ENCODE results near the gene CHMP1B.

CHMP1B gene

GRCh38 chr18:11862468-11863137, 11.4 kb downstream of the CHMP1B start:
- no peak overlapping the region for H3K4me3 ChIP-seq (ENCODE audit: low read depth, low read length)
- DNase-seq (ENCODE audit: low read depth): no peak

GRCh38 chr18:11864471-11864870, 13.3 kb downstream of the CHMP1B start:
- no peak overlapping the region for H3K4me3 ChIP-seq (ENCODE audit: low read depth, low read length)
- DNase-seq (ENCODE audit: low read depth): no peak

- H3K4me3 ChIP-seq (ENCODE audit: low read depth, low read length): no peak overlapping the region
- no peak for DNase-seq (ENCODE audit: low read depth)
Measured at GRCh38 chr18:11865071-11865470, 13.9 kb downstream of the CHMP1B start.

- no peak overlapping the region for H3K4me3 ChIP-seq (ENCODE audit: low read depth, low read length)
Measured at GRCh38 chr18:11866329-11866728, 15.1 kb downstream of the CHMP1B start.

GRCh38 chr18:11866764-11867163, 15.6 kb downstream of the CHMP1B start:
- H3K4me3 ChIP-seq (ENCODE audit: low read depth, low read length): no peak overlapping the region
- DNase-seq (ENCODE audit: low read depth): no peak

More at GRCh38 chr18:11866329-11866728, 15.1 kb downstream of the CHMP1B start:
- no peak for DNase-seq (ENCODE audit: low read depth)

GRCh38 chr18:11868230-11868629, 17.0 kb downstream of the CHMP1B start:
- no peak for DNase-seq (ENCODE audit: low read depth)
- no peak overlapping the region for H3K4me3 ChIP-seq (ENCODE audit: low read depth, low read length)

- no peak for DNase-seq (ENCODE audit: low read depth)
- H3K4me3 ChIP-seq (ENCODE audit: low read depth, low read length): no peak overlapping the region
Measured at GRCh38 chr18:11871501-11871900, 20.3 kb downstream of the CHMP1B start.

- no peak for DNase-seq (ENCODE audit: low read depth)
- no peak overlapping the region for H3K4me3 ChIP-seq (ENCODE audit: low read depth, low read length)
Measured at GRCh38 chr18:11872479-11873136, 21.4 kb downstream of the CHMP1B start.

- no peak overlapping the region for H3K4me3 ChIP-seq (ENCODE audit: low read depth, low read length)
- no peak for DNase-seq (ENCODE audit: low read depth)
Measured at GRCh38 chr18:11873670-11874340, 22.6 kb downstream of the CHMP1B start.

- H3K4me3 ChIP-seq (ENCODE audit: low read depth, low read length): no peak overlapping the region
Measured at GRCh38 chr18:11874676-11875075, 23.5 kb downstream of the CHMP1B start.

GRCh38 chr18:11877497-11878135, 26.4 kb downstream of the CHMP1B start:
- no peak overlapping the region for H3K4me3 ChIP-seq (ENCODE audit: low read depth, low read length)
- DNase-seq (ENCODE audit: low read depth): no peak

More at GRCh38 chr18:11874676-11875075, 23.5 kb downstream of the CHMP1B start:
- no peak for DNase-seq (ENCODE audit: low read depth)

GRCh38 chr18:11880586-11881304, 29.5 kb downstream of the CHMP1B start:
- H3K4me3 ChIP-seq (ENCODE audit: low read depth, low read length): no peak overlapping the region
- no peak for DNase-seq (ENCODE audit: low read depth)

GRCh38 chr18:11882636-11883035, 31.4 kb downstream of the CHMP1B start:
- H3K4me3 ChIP-seq (ENCODE audit: low read depth, low read length): no peak overlapping the region
- DNase-seq (ENCODE audit: low read depth): no peak

- H3K4me3 ChIP-seq (ENCODE audit: low read depth, low read length): no peak overlapping the region
- no peak for DNase-seq (ENCODE audit: low read depth)
Measured at GRCh38 chr18:11883153-11883552, 31.9 kb downstream of the CHMP1B start.

- DNase-seq (ENCODE audit: low read depth): no peak
Measured at GRCh38 chr18:11884396-11885030, 33.3 kb downstream of the CHMP1B start.

GRCh38 chr18:11885278-11885947, 34.2 kb downstream of the CHMP1B start:
- no peak overlapping the region for H3K4me3 ChIP-seq (ENCODE audit: low read depth, low read length)
- no peak for DNase-seq (ENCODE audit: low read depth)

More at GRCh38 chr18:11884396-11885030, 33.3 kb downstream of the CHMP1B start:
- no peak overlapping the region for H3K4me3 ChIP-seq (ENCODE audit: low read depth, low read length)

GRCh38 chr18:11886577-11887110, 35.4 kb downstream of the CHMP1B start:
- no peak for DNase-seq (ENCODE audit: low read depth)

More at GRCh38 chr18:11886577-11887110, 35.4 kb downstream of the CHMP1B start:
- no peak overlapping the region for H3K4me3 ChIP-seq (ENCODE audit: low read depth, low read length)

All from skeletal muscle cell (primary cell).